AG04450 (cell line): Measurements from ENCODE around the gene MED13. TPM values are rescaled to one million over a fixed set of nuclear protein-coding genes. Genes with fewer than 3 reads are reported as not detected.

Experiments used
- CTCF ChIA-PET: fragments of 300-600, 350-600 bp; formaldehyde crosslinking; extraction: SDS; loops from one replicate; lab custom pipeline; 2022; ENCODE audit warnings: antibody characterized with exemption, inconsistent platforms; lab: Charles Lee
- POLR2A ChIA-PET: fragments of 350-600 bp; formaldehyde crosslinking; extraction: SDS; loops from one replicate; lab custom pipeline; 2021; ENCODE audit warnings: antibody characterized with exemption, inconsistent platforms; lab: Yijun Ruan, JAX
- DNase-seq: peaks from one replicate; pipeline ENCODE4 v3.0.0-alpha.2; 2011; ENCODE audit warnings: low read depth, low spot score
- H3K27ac ChIP-seq: one replicate; pipeline ENCODE4 v1.5.1; 2012; ENCODE audit warnings: low read depth, low read length, control low read depth
- H3K27me3 ChIP-seq: one replicate; pipeline ENCODE4 v1.6.0; 2012; ENCODE audit warnings: low read length; ENCODE audit not compliant: control insufficient read depth, insufficient read depth
- H3K4me3 ChIP-seq: 2 replicates; pipeline ENCODE4 v1.5.1; 2011; ENCODE audit warnings: mild to moderate bottlenecking, low read depth, low read length, control low read depth
- H3K9me3 ChIP-seq: 2 replicates; pipeline ENCODE4 v1.5.1; 2012; ENCODE audit warnings: low read length; ENCODE audit not compliant: control insufficient read depth, insufficient read depth
- polyA plus RNA-seq: library from polyadenylated mRNA; depleted of rRNA; stranded (reverse); fragments of >200 nt; gene quantifications from 2 replicates; pipeline ENCODE4 v1.2.3, GENCODE V29; 2011
- TF ChIP-seq, protein P1 (sequence below): IDR thresholded peaks from 2 replicates; pipeline ENCODE4 v1.5.1; 2011; ENCODE audit warnings: low read depth, low read length, control low read depth, inconsistent platforms

Gene MED13
- polyA plus RNA-seq, 1 experiment, result 35.2 TPM

DNA sequence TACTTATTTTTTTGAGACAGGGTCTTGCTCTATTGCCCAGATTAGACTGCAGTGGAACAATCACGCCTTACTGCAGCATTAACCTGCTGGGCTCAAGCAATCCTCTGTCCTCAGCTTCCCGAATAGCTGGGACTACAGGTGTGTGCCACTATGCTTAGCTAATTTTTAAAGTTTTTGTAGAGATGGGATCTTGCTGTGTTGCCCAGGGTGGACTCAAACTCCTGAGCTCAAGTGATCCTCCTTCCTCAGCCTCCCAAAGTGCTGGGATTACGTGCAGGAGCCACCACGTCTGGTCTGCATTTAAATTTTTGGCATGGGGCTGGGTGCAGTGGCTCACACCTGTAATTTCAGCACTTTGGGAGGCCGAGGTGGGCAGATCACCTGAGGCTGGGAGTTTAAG is 96.3 kb downstream of the MED13 start:
- no peak for DNase-seq
- ChIA-PET CTCF (no interaction called here), POLR2A (no interaction called here)
- no peaks in the 10 kb centered on the region for H3K27me3 ChIP-seq
- no peaks in the 10 kb centered on the region for H3K9me3 ChIP-seq
- H3K4me3 ChIP-seq, result no peak overlapping the region
- TF ChIP-seq, protein P1, sequence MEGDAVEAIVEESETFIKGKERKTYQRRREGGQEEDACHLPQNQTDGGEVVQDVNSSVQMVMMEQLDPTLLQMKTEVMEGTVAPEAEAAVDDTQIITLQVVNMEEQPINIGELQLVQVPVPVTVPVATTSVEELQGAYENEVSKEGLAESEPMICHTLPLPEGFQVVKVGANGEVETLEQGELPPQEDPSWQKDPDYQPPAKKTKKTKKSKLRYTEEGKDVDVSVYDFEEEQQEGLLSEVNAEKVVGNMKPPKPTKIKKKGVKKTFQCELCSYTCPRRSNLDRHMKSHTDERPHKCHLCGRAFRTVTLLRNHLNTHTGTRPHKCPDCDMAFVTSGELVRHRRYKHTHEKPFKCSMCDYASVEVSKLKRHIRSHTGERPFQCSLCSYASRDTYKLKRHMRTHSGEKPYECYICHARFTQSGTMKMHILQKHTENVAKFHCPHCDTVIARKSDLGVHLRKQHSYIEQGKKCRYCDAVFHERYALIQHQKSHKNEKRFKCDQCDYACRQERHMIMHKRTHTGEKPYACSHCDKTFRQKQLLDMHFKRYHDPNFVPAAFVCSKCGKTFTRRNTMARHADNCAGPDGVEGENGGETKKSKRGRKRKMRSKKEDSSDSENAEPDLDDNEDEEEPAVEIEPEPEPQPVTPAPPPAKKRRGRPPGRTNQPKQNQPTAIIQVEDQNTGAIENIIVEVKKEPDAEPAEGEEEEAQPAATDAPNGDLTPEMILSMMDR, result no peak
- H3K27ac ChIP-seq, result no peak overlapping the region

DNA sequence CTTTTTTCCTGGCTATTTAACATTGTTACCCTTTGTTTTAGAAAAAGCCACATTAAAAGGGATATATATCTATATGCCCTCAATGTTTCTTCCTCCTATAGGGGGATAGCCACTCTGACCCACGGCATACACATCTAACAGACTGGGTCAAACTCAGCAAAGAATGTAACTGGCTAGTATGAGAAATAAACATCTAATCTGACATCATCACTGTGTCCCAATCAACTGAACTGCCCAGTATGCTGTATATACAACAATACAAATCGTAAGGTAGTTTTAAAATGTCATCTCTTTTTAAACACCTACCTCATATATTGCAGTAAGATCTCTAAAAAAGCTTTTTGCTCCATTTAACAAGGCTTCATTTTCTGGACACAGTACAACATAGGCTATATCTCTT is 97.3 kb downstream of the MED13 start:
- TF ChIP-seq, protein P1, result no peak
- Histone ChIP-seq H3K9me3 (no peaks in the 10 kb centered on the region), H3K27ac (no peak overlapping the region), H3K4me3 (no peak overlapping the region), H3K27me3 (no peaks in the 10 kb centered on the region)
- no peak for DNase-seq
- POLR2A ChIA-PET, result no interaction called here
- CTCF ChIA-PET, result no interaction called here

DNA sequence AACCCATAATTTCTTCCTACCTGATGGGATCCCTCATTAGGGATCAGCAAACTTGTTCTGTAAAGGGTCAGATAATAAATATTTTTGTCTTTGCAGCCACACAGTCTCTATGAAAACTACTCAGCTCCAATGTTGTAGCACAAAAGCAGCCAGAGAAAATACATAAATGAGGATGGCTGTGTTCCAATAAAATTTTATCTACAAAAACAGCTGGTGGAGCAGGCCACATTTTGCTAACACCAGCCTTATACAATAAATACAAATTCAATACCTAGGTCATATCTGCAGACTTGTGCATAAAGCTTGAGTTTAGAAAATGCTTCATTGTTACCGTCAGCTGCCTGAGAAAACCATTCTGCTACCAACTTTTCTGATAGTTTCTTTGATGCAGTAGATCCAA is 98.9 kb downstream of the MED13 start:
- no peak overlapping the region for H3K27ac ChIP-seq
- ChIA-PET POLR2A (no interaction called here), CTCF (interaction anchor here (0.7 kb wide), 1 partner anchor 87 kb away, joined by 3 read pairs; no protein-coding TSS in a partner anchor)
- H3K27me3 ChIP-seq, result no peaks in the 10 kb centered on the region
- DNase-seq, result no peak
- TF ChIP-seq, protein P1, result no peak
- H3K9me3 ChIP-seq, result no peaks in the 10 kb centered on the region
- H3K4me3 ChIP-seq, result no peak overlapping the region

DNA sequence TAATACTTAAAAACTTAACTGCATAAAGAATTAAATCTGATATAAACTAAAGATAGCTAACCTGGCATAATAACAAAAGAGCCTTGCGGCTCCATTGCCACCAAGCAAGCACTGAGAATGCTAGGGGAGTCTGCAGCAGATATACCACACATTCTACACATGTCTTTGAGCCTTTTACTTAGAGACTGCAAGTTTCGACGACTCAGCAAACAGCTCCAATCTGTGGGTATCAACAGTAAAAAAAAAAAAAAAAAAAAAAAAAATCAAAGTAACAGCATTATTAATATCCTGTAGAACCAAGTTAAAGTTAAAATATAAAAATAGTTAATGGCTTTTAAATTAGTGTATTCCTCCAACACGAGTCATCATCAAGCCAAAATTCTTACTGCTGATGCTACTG is 109.5 kb downstream of the MED13 start:
- ChIA-PET POLR2A (no interaction called here), CTCF (no interaction called here)
- Histone ChIP-seq H3K9me3 (no peaks in the 10 kb centered on the region), H3K27ac (no peak overlapping the region), H3K4me3 (no peak overlapping the region), H3K27me3 (no peaks in the 10 kb centered on the region)
- no peak for DNase-seq
- TF ChIP-seq, protein P1, result no peak

DNA sequence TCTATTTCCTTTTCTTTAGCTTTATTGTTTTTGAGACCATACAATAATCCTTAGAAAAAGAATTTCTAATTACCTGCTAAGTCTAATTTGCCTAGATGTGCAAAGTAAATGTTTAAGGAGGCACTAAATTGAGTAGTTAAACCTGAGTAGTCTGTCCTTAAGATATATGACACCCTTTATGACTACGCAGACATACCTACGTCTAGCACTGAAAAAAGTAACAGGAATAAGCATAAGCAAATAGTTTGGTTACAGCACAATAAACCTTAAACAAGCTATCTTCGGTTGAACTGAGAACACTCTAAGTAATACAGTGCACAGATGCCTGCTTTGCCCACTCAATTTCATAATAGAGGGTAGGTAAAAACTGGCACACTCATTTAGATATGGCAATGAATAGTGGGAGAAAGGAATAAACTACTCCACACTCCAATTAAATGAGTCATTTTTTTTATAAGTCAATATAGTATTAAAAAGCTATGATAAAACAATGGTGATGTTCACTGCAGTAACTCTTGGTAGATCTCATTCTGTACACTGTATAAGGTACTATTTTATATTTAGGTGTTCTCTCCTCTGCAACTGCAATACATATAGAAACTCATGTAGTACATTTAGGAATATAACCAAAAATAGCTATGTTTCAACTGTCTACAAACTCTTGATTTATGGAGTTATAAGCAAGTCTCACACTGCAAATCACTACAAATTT is 117.6 kb downstream of the MED13 start:
- ChIA-PET CTCF (no interaction called here), POLR2A (interaction anchor here (0.5 kb wide), 1 partner anchor 639 kb away, joined by 3 read pairs; no protein-coding TSS in a partner anchor)
- Histone ChIP-seq H3K27me3 (no peaks in the 10 kb centered on the region), H3K9me3 (no peaks in the 10 kb centered on the region), H3K27ac (no peak overlapping the region), H3K4me3 (no peak overlapping the region)
- no peak for DNase-seq
- TF ChIP-seq, protein P1, result no peak
